Measurements from ENCODE around the gene TMEM35B. TPM values are rescaled to one million over a fixed set of nuclear protein-coding genes. Genes with fewer than 3 reads are reported as not detected.
A peak's percentile ranks its signal among the peaks of the same experiment; 100 is the strongest.

Gene TMEM35B
- total and polyA plus RNA-seq, 9 of the 15 experiments (the other 6 are each of a cell fraction or from before 2014, with no cell fraction given): 11.4 to 142 (median 21.4) TPM

- Histone ChIP-seq H3K9me1 (ENCODE audit: control insufficient read depth, insufficient read depth, low read length) (no peaks in the 10 kb centered on the region), H3K27me3 (ENCODE audit: control insufficient read depth in 2 of 2, insufficient read depth in 2 of 2, low read length in 2 of 2) (peaks cover 19 to 28% of the 10 kb centered on the region in 2 experiments), H4K20me1 (replicated peaks; ENCODE audit: control insufficient read depth, insufficient read depth, low read length) (no peaks in the 10 kb centered on the region), H3K79me2 (ENCODE audit: control insufficient read depth, insufficient read depth, low read length) (no peaks in the 10 kb centered on the region), H3K9ac (ENCODE audit: insufficient read depth in 1 of 2, low read depth in 2 of 2, low read length in 2 of 2) (no peak overlapping the region), H3K4me3 (no peak overlapping the region), H2AFZ (ENCODE audit: low read depth, low read length) (no peak overlapping the region), H3K36me3 (ENCODE audit: control insufficient read depth, insufficient read depth, low read length) (no peaks in the 10 kb centered on the region), H3K4me1 (replicated peaks in 1 of 2; ENCODE audit: control insufficient read depth in 2 of 2, insufficient read depth in 2 of 2, low read length in 2 of 2) (no peaks in the 10 kb centered on the region), H3K4me2 (ENCODE audit: insufficient read depth, low read length) (no peak overlapping the region), H3K9me3 (replicated peaks; ENCODE audit: control insufficient read depth, insufficient read depth, low read depth, low read length) (no peaks in the 10 kb centered on the region), H3K27ac (ENCODE audit: extremely low read depth, low read depth, low read length) (no peak overlapping the region)
- intact Hi-C loops (cut with micrococcal nuclease) (no loop called here), in situ Hi-C loops (cut with MboI) (no loop called here)
- FAIRE-seq (no peak), ATAC-seq (no peak), DNase-seq (ENCODE audit: extremely low read depth in 1 of 4, low spot score in 3 of 4) (no peak)
- 0% methylated on average over 6 of the region's 6 CpGs for WGBS (ENCODE audit: insufficient coverage, low coverage, missing lambda C conversion rate)
- CTCF ChIA-PET (ENCODE audit: low intra/inter-chr PET ratio): no interaction called here
- no TSS peak for BruUV-seq (replicated peaks)
- POLR2A ChIA-PET: interaction anchor here (1.1 kb wide), 1 partner anchor 17 kb away, joined by 3 read pairs; no protein-coding TSS in a partner anchor
- no peak for TF ChIP-seq ZBTB8A (IDR thresholded peaks at IDR 0.05; ENCODE audit: partially characterized antibody)
- no peak for TF ChIP-seq MECOM (CRISPR knock-in tag; IDR thresholded peaks at IDR 0.05)
- no peak for TF ChIP-seq HDGF (IDR thresholded peaks at IDR 0.05)
- no peak for TF ChIP-seq HNRNPL (IDR thresholded peaks at IDR 0.05; ENCODE audit: low read depth, low read length)
- no peak for TF ChIP-seq NUFIP1 (IDR thresholded peaks at IDR 0.05; ENCODE audit: partially characterized antibody)
- peak; percentile 54 for TF ChIP-seq MGA (IDR thresholded peaks at IDR 0.05)
- TF ChIP-seq NFIC (IDR thresholded peaks at IDR 0.05): no peak
- no peak for TF ChIP-seq THRB (CRISPR knock-in tag; conservative IDR thresholded peaks at IDR 0.05)
- TF ChIP-seq ZNF644 (tag; IDR thresholded peaks at IDR 0.05; ENCODE audit: low read depth): no peak
- TF ChIP-seq C11orf30 (IDR thresholded peaks at IDR 0.05; ENCODE audit: low read depth): no peak
- TF ChIP-seq CEBPG (CRISPR knock-in tag; IDR thresholded peaks at IDR 0.05): no peak
- TF ChIP-seq CEBPG (tag; conservative IDR thresholded peaks at IDR 0.05 in 1 of 2, IDR thresholded peaks at IDR 0.05 in 1 of 2): peak in 1 of 2 experiments; percentile 27; a peak in 1 of 4 replicates
These were observed 38.9 kb downstream of the TMEM35B start for GRCh38 chr1:34946211-34946610.
